ENCODE data around the gene NRN1L. TPM values are rescaled to one million over a fixed set of nuclear protein-coding genes. Genes with fewer than 3 reads are reported as not detected.

Gene NRN1L
- total RNA-seq, 1 experiment from 2014 or later, result not detected

GRCh38 chr16:67869653-67870052 lies 15.0 kb upstream of the NRN1L start:
- no peak overlapping the region for H3K4me2 ChIP-seq (ENCODE audit: low read length)
- DNase-seq (no peak), ATAC-seq (no peak)
- no peak for TF ChIP-seq EZH2phosphoT487 (IDR thresholded peaks at IDR 0.05; ENCODE audit: borderline replicate concordance, low read length)
- no peak for TF ChIP-seq CTCF (conservative IDR thresholded peaks at IDR 0.05; ENCODE audit: low read depth, low read length)
- TF ChIP-seq EZH2 (IDR thresholded peaks at IDR 0.05; ENCODE audit: low read length, unreplicated experiment), result no peak
- H2AFZ ChIP-seq (ENCODE audit: low read length), result no peak overlapping the region
- H3K27me3 ChIP-seq (ENCODE audit: low read length), result no peaks in the 10 kb centered on the region
- H3K9me3 ChIP-seq (ENCODE audit: low read length), result no peaks in the 10 kb centered on the region
- H4K20me1 ChIP-seq (ENCODE audit: low read length), result peaks cover 8% of the 10 kb centered on the region
- peaks cover 12% of the 10 kb centered on the region; the same call in 1 of the 2 replicates for H3K36me3 ChIP-seq (ENCODE audit: low read depth, low read length)
- peaks cover 8% of the 10 kb centered on the region; the same call in 1 of the 2 replicates for H3K4me1 ChIP-seq (ENCODE audit: insufficient read depth, low read length)
- H3K79me2 ChIP-seq (ENCODE audit: low read length), result peaks cover 27% of the 10 kb centered on the region
- no peak overlapping the region for H3K9ac ChIP-seq (ENCODE audit: low read length)
- no peak overlapping the region for H3K27ac ChIP-seq (ENCODE audit: low read length)
- POLR2A ChIA-PET (ENCODE audit: unreplicated experiment), result no interaction called here
- intact Hi-C loops (cut with micrococcal nuclease), result no loop called here
- BruUV-seq (replicated peaks), result no TSS peak
- H3K4me3 ChIP-seq (ENCODE audit: low read length), result no peak overlapping the region
- no peaks in the 10 kb centered on the region for H3F3A ChIP-seq (ENCODE audit: low read length, unreplicated experiment)
- CTCF ChIA-PET, result no interaction called here
- H3K9me2 ChIP-seq (replicated peaks; ENCODE audit: low read length), result no peaks in the 10 kb centered on the region

- H3K4me3 ChIP-seq (ENCODE audit: low read length), result no peak overlapping the region
- H3K27ac ChIP-seq (ENCODE audit: low read length), result no peak overlapping the region
- no TSS peak for BruUV-seq (replicated peaks)
- peaks cover 4% of the 10 kb centered on the region; the same call in 1 of the 2 replicates for H3K36me3 ChIP-seq (ENCODE audit: low read depth, low read length)
- H3K4me1 ChIP-seq (ENCODE audit: insufficient read depth, low read length), result peaks cover 10% of the 10 kb centered on the region; the same call in 1 of the 2 replicates
- ATAC-seq (no peak), DNase-seq (no peak)
- H3K9me3 ChIP-seq (ENCODE audit: low read length), result no peaks in the 10 kb centered on the region
- ChIA-PET CTCF (interaction anchor here (0.6 kb wide), 1 partner anchor 38 kb away, joined by 3 read pairs; no protein-coding TSS in a partner anchor), POLR2A (ENCODE audit: unreplicated experiment) (no interaction called here)
- no peaks in the 10 kb centered on the region for H3F3A ChIP-seq (ENCODE audit: low read length, unreplicated experiment)
- no peak overlapping the region for H3K4me2 ChIP-seq (ENCODE audit: low read length)
- peaks cover 15% of the 10 kb centered on the region for H4K20me1 ChIP-seq (ENCODE audit: low read length)
- intact Hi-C loops (cut with micrococcal nuclease), result no loop called here
- H3K79me2 ChIP-seq (ENCODE audit: low read length), result peaks cover 34% of the 10 kb centered on the region
- H2AFZ ChIP-seq (ENCODE audit: low read length), result no peak overlapping the region
- no peak for TF ChIP-seq EZH2 (IDR thresholded peaks at IDR 0.05; ENCODE audit: low read length, unreplicated experiment)
- TF ChIP-seq CTCF (conservative IDR thresholded peaks at IDR 0.05; ENCODE audit: low read depth, low read length), result no peak
- TF ChIP-seq EZH2phosphoT487 (IDR thresholded peaks at IDR 0.05; ENCODE audit: borderline replicate concordance, low read length), result no peak
- no peak overlapping the region for H3K9ac ChIP-seq (ENCODE audit: low read length)
- H3K9me2 ChIP-seq (replicated peaks; ENCODE audit: low read length), result no peaks in the 10 kb centered on the region
- no peaks in the 10 kb centered on the region for H3K27me3 ChIP-seq (ENCODE audit: low read length)
Measured at GRCh38 chr16:67871256-67871655, 13.4 kb upstream of the NRN1L start.

- no peak for DNase-seq
- H3F3A ChIP-seq (ENCODE audit: low read length, unreplicated experiment), result no peaks in the 10 kb centered on the region
- no peak overlapping the region for H2AFZ ChIP-seq (ENCODE audit: low read length)
- ChIA-PET POLR2A (ENCODE audit: unreplicated experiment) (no interaction called here), CTCF (no interaction called here)
- no peaks in the 10 kb centered on the region for H3K9me3 ChIP-seq (ENCODE audit: low read length)
- H3K9me2 ChIP-seq (replicated peaks; ENCODE audit: low read length), result no peaks in the 10 kb centered on the region
- intact Hi-C loops (cut with micrococcal nuclease), result no loop called here
- TF ChIP-seq EZH2 (IDR thresholded peaks at IDR 0.05; ENCODE audit: low read length, unreplicated experiment) (no peak), CTCF (conservative IDR thresholded peaks at IDR 0.05; ENCODE audit: low read depth, low read length) (no peak), EZH2phosphoT487 (IDR thresholded peaks at IDR 0.05; ENCODE audit: borderline replicate concordance, low read length) (no peak)
- H3K4me1 ChIP-seq (ENCODE audit: insufficient read depth, low read length), result peaks cover 10% of the 10 kb centered on the region; the same call in 1 of the 2 replicates
- H3K4me2 ChIP-seq (ENCODE audit: low read length), result peak overlapping the region; percentile 95
- H3K36me3 ChIP-seq (ENCODE audit: low read depth, low read length), result peaks cover 10% of the 10 kb centered on the region
- H3K9ac ChIP-seq (ENCODE audit: low read length), result no peak overlapping the region
- peaks cover 42% of the 10 kb centered on the region for H3K79me2 ChIP-seq (ENCODE audit: low read length)
- H4K20me1 ChIP-seq (ENCODE audit: low read length), result peaks cover 16% of the 10 kb centered on the region
- no TSS peak for BruUV-seq (replicated peaks)
- no peak for ATAC-seq
- no peaks in the 10 kb centered on the region for H3K27me3 ChIP-seq (ENCODE audit: low read length)
- no peak overlapping the region for H3K4me3 ChIP-seq (ENCODE audit: low read length)
- 0 out of 2 replicates have a peak overlapping the region, but pooled peaks have one; percentile 8 for H3K27ac ChIP-seq (ENCODE audit: low read length)
Measured at GRCh38 chr16:67872131-67872630, 12.5 kb upstream of the NRN1L start.
